ENCODE data around the gene PPP1R1B.

- TF ChIP-seq CTCF (optimal IDR thresholded peaks at IDR 0.05 in 1 of 3, IDR thresholded peaks at IDR 0.05 in 1 of 3, conservative IDR thresholded peaks at IDR 0.05 in 1 of 3; ENCODE audit: extremely low read depth in 1 of 3, insufficient read depth in 2 of 3, low read length in 3 of 3) (no peak), EZH2 (IDR thresholded peaks at IDR 0.05; ENCODE audit: low read length) (no peak)
Measured at GRCh38 chr17:39683295-39683939, 56.7 kb downstream of the PPP1R1B start.
